Measurements from ENCODE around the gene KCNQ1.
A peak's percentile ranks its signal among the peaks of the same experiment; 100 is the strongest.

Gene KCNQ1

DNA sequence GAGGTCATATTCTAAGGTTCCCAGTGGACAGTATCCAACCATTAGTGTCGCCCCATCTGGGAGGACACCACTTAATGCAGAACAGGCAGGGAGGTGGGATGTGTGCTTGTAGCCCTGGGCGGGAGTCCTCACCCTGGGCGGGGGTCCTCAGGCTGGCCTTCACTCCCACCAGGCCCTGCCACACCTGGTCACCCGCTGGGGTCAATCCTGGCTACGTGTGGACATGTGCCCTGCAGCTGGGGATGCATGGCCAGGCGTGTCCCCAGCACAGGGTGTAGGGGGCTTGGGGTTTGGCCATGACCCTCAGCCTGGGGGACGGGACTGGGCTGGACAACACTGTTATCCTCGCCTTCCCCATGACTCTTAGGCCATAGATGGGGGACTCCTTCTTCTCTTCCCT lies 19.3 kb upstream of the KCNQ1 start:
- no peak for DNase-seq (ENCODE audit: low read depth)

DNA sequence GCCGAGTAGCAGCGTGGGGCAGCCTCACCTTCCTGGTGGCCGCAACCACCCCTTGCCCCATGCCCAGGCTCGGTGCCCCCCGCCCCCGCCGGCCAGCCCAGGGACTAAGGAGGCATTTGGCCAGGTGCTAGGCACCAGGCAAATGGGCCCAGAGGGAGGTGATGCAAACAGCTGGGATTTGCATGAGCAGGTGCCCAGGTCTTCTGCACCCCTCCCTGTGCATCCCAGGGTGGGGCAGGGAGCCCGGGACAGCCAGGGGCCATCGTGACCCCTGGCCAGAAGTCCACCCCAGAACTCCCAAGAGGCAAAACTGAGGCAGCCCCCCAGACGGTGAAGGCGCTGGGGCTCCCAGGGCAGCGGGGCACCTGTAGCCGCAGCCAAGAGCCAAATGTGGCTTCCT lies 18.6 kb upstream of the KCNQ1 start:
- DNase-seq (ENCODE audit: low read depth): no peak

- no peak for DNase-seq (ENCODE audit: low read depth)
Measured at GRCh38 chr11:2426826-2427521, 17.8 kb upstream of the KCNQ1 start.

DNA sequence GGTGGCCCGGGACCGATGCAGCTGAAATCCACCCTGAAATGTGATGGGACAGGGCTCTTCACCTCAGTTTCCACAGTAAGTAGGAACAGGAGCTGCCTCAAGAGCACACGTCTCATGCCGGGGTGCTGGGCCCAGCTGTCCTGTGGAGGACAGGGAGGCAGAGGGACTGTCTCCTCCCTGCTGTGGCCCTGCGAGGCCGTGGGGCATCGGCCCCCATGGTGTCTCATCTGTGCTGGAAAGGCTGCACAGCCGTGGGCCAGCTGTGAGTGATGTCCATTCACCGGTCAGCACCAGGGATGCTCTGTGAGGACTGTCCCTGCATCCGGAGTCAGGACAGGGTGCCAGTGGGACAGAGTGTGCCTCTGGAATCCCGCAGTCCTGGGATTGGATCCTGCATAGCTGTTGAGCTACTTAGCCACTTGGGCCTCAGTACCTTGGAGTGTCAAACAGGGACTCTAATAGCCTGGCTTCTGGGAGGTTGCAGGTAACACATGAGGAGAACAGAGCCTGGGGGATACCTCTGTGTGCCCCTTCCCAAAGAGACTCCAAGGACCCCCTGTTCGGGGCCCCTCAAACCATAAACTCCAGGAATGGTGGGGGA lies 17.0 kb upstream of the KCNQ1 start:
- DNase-seq (ENCODE audit: low read depth): no peak

GRCh38 chr11:2428322-2428795 lies 16.4 kb upstream of the KCNQ1 start:
- DNase-seq (ENCODE audit: low read depth): peak; percentile 8

GRCh38 chr11:2431395-2431794 lies 13.4 kb upstream of the KCNQ1 start:
- DNase-seq (ENCODE audit: low read depth): no peak

- no peak for DNase-seq (ENCODE audit: low read depth)
Measured at GRCh38 chr11:2432171-2432621, 12.6 kb upstream of the KCNQ1 start.

GRCh38 chr11:2432628-2433071 lies 12.2 kb upstream of the KCNQ1 start:
- no peak for DNase-seq (ENCODE audit: low read depth)

DNA sequence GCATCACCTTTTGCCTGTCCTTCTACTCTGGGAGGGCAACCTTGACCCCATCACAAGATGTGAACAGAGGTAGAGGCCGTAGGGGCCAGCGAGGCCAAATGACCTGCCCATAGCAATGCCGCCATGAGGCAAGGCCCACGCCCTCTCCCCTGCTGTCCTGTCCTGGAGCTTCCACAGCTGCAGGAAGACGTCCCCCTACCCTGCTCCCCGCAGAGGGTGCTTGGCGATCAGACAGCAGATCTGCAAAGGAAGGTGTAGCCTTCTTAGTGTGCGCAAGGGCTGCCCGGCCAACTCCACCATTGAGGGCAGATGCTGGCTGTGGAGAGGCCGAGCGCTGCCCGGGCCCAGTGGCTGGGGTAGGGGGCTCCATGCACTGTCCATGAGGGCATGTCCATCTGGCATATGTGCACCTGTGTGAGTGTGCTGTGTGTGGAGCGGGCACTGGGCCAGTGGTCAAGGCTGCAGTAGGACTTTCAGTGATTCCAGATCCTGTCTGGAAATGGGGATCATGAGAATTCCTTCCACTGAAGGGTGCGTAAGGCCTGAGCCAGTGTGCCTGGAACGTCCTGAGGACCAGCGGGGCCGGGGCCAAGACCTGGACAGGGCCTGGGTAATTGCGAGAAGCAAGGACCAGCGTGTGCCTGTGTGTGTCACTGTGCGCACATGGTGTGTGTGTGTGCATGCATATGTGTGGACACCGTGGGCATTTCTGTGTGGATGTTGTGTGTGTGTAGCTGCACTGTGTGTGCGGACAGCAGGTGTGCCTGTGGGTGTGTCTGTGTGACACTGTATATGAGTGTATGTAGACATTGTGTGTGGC lies 11.5 kb upstream of the KCNQ1 start:
- no peak for DNase-seq (ENCODE audit: low read depth)

DNA sequence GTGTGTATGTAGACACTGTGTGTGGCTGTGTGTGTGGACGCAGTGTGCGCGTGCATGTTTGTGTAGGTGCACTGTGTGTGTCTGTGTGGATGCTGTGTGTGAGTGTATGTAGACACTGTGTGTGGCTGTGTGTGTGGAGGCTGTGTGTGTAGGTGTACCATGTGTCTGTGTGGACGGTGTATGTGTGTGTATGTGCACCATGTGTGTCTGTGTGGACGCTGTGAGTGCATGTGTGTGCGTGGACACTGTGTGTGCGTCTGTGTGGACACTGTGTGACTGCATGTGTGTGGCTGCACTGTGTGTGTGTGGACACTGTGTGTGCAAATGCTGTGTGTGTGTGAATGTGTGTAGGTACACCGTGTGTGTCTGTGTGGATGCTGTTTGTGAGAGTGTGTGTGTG lies 10.8 kb upstream of the KCNQ1 start:
- DNase-seq (ENCODE audit: low read depth): no peak

- DNase-seq (ENCODE audit: low read depth): no peak
Measured at GRCh38 chr11:2434506-2435255, 10.1 kb upstream of the KCNQ1 start.

DNA sequence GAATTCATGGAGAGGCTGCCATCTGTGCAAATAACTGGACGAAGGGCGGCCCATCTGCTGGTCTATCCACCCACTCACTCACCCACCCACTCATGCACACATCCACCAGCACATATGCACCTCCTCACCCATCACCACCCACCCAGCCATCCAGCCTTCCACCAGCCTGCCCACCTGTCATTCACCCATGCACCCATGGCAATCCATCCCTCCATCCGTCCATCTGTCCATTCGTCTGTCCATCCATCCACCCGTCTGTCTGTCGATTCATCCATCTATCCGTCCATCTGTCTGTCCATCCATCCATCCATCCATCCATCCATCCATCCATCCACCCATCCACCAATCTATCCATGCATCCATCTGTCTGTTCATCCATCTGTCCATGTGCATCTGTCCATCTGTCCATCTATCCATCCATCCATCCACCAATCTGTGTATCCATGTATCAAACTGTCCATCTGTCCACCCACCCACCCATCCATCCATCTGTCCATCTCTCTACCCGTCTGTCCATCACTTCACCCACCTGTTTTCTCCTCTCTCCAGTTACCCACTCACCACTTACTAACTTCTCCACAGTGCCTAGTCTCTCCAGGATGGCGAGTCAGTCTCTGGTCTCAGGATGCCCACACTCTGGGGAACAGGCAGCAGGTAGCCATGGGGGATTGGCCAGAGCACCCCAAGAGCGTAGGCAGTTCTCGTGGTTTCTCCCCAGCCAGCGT lies 9.4 kb upstream of the KCNQ1 start:
- DNase-seq (ENCODE audit: low read depth): no peak

- DNase-seq (ENCODE audit: low read depth): no peak
Measured at GRCh38 chr11:2436013-2436520, 8.7 kb upstream of the KCNQ1 start.

DNA sequence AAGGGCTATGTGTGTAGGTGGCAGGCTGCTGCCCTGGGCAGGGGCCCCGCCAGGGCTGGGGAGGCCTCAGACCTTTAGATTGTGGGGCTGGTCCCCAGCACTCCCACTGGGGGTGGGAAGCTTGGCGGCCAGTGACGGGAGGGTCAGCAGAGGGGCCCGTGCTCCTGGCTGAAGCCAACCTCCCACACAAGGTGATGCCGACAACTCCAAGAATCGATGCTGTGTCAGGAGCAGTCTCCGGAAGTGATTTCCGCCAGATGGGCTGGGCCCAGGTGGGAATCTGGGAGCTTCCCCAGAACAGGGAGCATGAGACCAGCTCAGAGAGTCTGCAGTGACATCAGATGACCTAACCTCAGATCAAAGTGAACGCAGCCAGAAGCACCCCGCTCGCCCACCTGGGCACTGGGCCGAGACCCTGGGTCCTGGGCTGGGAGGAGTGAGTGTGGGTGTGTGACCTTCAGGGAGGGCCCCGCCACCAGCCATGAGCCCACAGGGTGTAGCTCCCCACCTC lies 8.2 kb upstream of the KCNQ1 start:
- no peak for DNase-seq (ENCODE audit: low read depth)

DNA sequence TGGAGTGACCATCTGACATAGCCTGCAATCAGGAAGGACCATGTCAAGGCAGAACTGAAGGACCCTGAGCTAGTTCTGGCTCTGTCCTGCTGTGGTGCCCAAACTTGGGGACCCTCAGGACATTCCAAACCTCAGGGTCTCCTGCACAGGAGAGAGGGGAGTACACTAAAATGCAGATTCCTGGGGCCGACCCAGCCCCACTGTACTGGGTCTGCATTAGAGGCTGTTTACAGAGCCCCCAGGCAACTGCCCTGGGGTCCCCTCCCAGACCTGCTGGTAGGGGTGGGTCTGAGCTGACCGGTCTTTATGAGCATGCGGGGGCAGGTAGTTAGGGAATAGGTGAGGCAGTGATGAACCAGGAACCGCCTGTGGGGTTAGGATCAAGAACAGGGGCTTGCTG lies 7.3 kb upstream of the KCNQ1 start:
- no peak for DNase-seq (ENCODE audit: low read depth)

- no peak for DNase-seq (ENCODE audit: low read depth)
Measured at GRCh38 chr11:2439820-2440219, 5.0 kb upstream of the KCNQ1 start.

- DNase-seq (ENCODE audit: low read depth): no peak
Measured at GRCh38 chr11:2440646-2441045, 4.2 kb upstream of the KCNQ1 start.

DNA sequence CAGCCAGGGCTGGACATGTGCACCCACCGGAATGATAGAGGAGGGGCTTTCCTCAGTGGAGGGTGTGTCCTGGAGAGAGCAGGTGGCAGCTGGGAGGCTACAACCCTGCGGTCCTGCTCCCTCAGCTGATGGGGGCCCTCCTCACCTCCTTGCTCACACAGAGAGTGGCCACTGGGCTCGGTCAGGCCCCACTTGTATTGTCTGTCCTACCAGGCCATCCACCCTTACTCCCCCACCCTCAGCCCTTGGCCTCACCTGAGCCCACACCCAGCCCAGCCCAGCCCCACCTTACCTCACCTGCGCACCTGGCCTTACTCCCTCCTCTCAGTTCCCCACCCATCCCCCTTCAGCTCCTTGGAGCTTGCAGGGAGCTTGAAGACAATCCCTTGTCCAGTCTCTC lies 3.6 kb upstream of the KCNQ1 start:
- DNase-seq (ENCODE audit: low read depth): no peak

- DNase-seq (ENCODE audit: low read depth): no peak
Measured at GRCh38 chr11:2442589-2442988, 2.2 kb upstream of the KCNQ1 start.

DNA sequence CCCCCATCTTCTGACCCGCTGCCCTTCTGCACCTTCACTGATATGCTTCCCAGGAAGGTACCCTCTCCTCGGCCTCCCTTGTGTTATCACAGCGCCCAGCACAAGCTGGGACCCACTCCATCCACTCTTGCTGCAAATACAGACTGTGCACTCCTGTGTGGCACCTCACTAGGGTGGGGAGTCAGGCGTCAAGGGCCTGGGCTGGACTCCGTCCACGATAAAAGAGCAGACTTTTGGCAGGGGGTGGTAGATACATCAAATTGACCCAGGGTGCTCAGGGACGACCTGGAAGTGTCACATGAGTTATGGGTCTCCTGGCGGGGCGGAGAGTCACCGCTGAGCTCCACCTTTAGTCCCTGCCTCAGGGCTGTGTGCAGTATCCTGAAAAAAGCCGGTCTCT lies 1.4 kb upstream of the KCNQ1 start:
- DNase-seq (ENCODE audit: low read depth): no peak
